Measurements from ENCODE around the gene ADARB2.
"Not testable (repeated sequence)": the region's sequence is repeated elsewhere in the genome, so short reads cannot be mapped to it uniquely, and the experiment has no call there.

DNA sequence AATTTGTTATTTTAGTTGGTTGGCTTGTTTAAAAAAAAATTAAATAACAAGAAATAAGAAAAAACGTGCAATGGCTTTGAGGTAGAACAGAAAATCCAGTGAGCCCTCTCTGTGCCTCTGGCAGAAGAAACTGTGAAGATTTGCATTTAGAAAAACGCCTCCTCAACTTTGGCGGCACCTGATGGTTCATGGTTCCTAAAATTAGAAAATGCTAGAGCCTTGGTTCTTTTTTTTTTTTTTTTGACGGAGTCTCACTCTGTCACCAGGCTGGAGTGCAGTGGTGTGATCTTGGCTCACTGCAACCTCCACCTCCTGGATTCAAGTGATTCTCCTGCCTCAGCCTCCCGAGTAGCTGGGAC, 576.0 kb downstream of the ADARB2 start:
- TF ChIP-seq, protein P1, sequence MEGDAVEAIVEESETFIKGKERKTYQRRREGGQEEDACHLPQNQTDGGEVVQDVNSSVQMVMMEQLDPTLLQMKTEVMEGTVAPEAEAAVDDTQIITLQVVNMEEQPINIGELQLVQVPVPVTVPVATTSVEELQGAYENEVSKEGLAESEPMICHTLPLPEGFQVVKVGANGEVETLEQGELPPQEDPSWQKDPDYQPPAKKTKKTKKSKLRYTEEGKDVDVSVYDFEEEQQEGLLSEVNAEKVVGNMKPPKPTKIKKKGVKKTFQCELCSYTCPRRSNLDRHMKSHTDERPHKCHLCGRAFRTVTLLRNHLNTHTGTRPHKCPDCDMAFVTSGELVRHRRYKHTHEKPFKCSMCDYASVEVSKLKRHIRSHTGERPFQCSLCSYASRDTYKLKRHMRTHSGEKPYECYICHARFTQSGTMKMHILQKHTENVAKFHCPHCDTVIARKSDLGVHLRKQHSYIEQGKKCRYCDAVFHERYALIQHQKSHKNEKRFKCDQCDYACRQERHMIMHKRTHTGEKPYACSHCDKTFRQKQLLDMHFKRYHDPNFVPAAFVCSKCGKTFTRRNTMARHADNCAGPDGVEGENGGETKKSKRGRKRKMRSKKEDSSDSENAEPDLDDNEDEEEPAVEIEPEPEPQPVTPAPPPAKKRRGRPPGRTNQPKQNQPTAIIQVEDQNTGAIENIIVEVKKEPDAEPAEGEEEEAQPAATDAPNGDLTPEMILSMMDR (IDR thresholded peaks at IDR 0.05): not testable (repeated sequence)
- not testable (repeated sequence) for TF ChIP-seq POLR2A (IDR thresholded peaks at IDR 0.05)
